ENCODE data around the gene JTB. TPM values are rescaled to one million over a fixed set of nuclear protein-coding genes. Genes with fewer than 3 reads are reported as not detected.

The JTB gene
- total RNA-seq, 1 experiment from 2014 or later = 142 TPM

- no peak for DNase-seq (ENCODE audit: low spot score)
- TF ChIP-seq CTCF (conservative IDR thresholded peaks at IDR 0.05; ENCODE audit: low read depth, low read length) (no peak), EZH2 (IDR thresholded peaks at IDR 0.05; ENCODE audit: borderline replicate concordance, low read depth, low read length, poor library complexity, severe bottlenecking) (no peak)
- intact Hi-C loops (cut with micrococcal nuclease; ENCODE audit: unreplicated experiment) = loop anchor here (2.0 to 10.0 kb wide), 6 partner anchors 67 to 473 kb away; partner anchors contain the start of genes ILF2 and NPR1
- Histone ChIP-seq H3K4me1 (ENCODE audit: insufficient read depth, low read length, poor library complexity, severe bottlenecking) (peaks cover 24% of the 10 kb centered on the region), H3K9me3 (ENCODE audit: low read depth, low read length, poor library complexity, severe bottlenecking) (no peaks in the 10 kb centered on the region), H3K36me3 (ENCODE audit: insufficient read depth, low read length, poor library complexity, severe bottlenecking) (peaks cover 27% of the 10 kb centered on the region), H3K4me3 (ENCODE audit: low read depth, low read length, poor library complexity, severe bottlenecking) (no peak overlapping the region), H3K27ac (ENCODE audit: low read depth, low read length, poor library complexity, severe bottlenecking) (no peak overlapping the region), H3K27me3 (replicated peaks; ENCODE audit: insufficient read depth, low read depth, low read length, poor library complexity) (no peaks in the 10 kb centered on the region)
- BruUV-seq (replicated peaks) = no TSS peak
- POLR2A ChIA-PET (ENCODE audit: low non-redundant PET) = interaction anchor here (0.6 kb wide), 1 partner anchor 310 kb away, joined by 5 read pairs; no protein-coding TSS in a partner anchor
- CTCF ChIA-PET = interaction anchor here (0.7 to 1.6 kb wide), 3 partner anchors 190 to 311 kb away, joined by 3 to 8 read pairs (median 4); no protein-coding TSS in a partner anchor
Measured at GRCh38 chr1:153987621-153988020, 10.1 kb upstream of the JTB start.

- peak; percentile 92 for DNase-seq (ENCODE audit: low spot score)
- no TSS peak for BruUV-seq (replicated peaks)
- ChIA-PET CTCF (interaction anchor here (0.6 to 1.6 kb wide), 6 partner anchors 39 to 308 kb away, joined by 3 to 9 read pairs (median 4); partner anchors contain the start of gene DENND4B), POLR2A (ENCODE audit: low non-redundant PET) (interaction anchor here (0.6 to 1.1 kb wide), 2 partner anchors 9 to 23 kb away, joined by 4 to 6 read pairs; partner anchors contain the start of genes JTB and SLC39A1)
- intact Hi-C loops (cut with micrococcal nuclease; ENCODE audit: unreplicated experiment) = loop anchor here (1.0 to 10.0 kb wide), 7 partner anchors 65 to 471 kb away; partner anchors contain the start of genes ILF2 and NPR1
- TF ChIP-seq CTCF (conservative IDR thresholded peaks at IDR 0.05; ENCODE audit: low read depth, low read length) (no peak), EZH2 (IDR thresholded peaks at IDR 0.05; ENCODE audit: borderline replicate concordance, low read depth, low read length, poor library complexity, severe bottlenecking) (no peak)
- Histone ChIP-seq H3K9me3 (ENCODE audit: low read depth, low read length, poor library complexity, severe bottlenecking) (no peaks in the 10 kb centered on the region), H3K27me3 (replicated peaks; ENCODE audit: insufficient read depth, low read depth, low read length, poor library complexity) (no peaks in the 10 kb centered on the region), H3K4me3 (ENCODE audit: low read depth, low read length, poor library complexity, severe bottlenecking) (peak within 1 kb of the TSS; percentile 83), H3K36me3 (ENCODE audit: insufficient read depth, low read length, poor library complexity, severe bottlenecking) (peaks cover 21% of the 10 kb centered on the region), H3K27ac (ENCODE audit: low read depth, low read length, poor library complexity, severe bottlenecking) (peak within 1 kb of the TSS; percentile 80), H3K4me1 (ENCODE audit: insufficient read depth, low read length, poor library complexity, severe bottlenecking) (peaks cover 14% of the 10 kb centered on the region)
Measured at GRCh38 chr1:153985941-153986761, 8.7 kb upstream of the JTB start, which contains the start of gene RAB13. TSS of gene RAB13 (minus strand) at chr1:153986339. CDS start at chr1:153986236, 103 bp downstream.

GRCh38 chr1:153985341-153985912 is 8.0 kb upstream of the JTB start:
- ChIA-PET POLR2A (ENCODE audit: low non-redundant PET) (interaction anchor here (1.1 kb wide), 1 partner anchor 22 kb away, joined by 6 read pairs; the partner anchor contains the start of gene SLC39A1), CTCF (interaction anchor here (1.1 kb wide), 1 partner anchor 308 kb away, joined by 5 read pairs; no protein-coding TSS in a partner anchor)
- DNase-seq (ENCODE audit: low spot score) = peak; percentile 86
- H3K9me3 ChIP-seq (ENCODE audit: low read depth, low read length, poor library complexity, severe bottlenecking) = no peaks in the 10 kb centered on the region
- BruUV-seq (replicated peaks) = TSS peak; percentile 2
- H3K27me3 ChIP-seq (replicated peaks; ENCODE audit: insufficient read depth, low read depth, low read length, poor library complexity) = no peaks in the 10 kb centered on the region
- peak overlapping the region; percentile 80 for H3K27ac ChIP-seq (ENCODE audit: low read depth, low read length, poor library complexity, severe bottlenecking)
- H3K4me3 ChIP-seq (ENCODE audit: low read depth, low read length, poor library complexity, severe bottlenecking) = peak overlapping the region; percentile 83
- H3K4me1 ChIP-seq (ENCODE audit: insufficient read depth, low read length, poor library complexity, severe bottlenecking) = peaks cover 14% of the 10 kb centered on the region
- intact Hi-C loops (cut with micrococcal nuclease; ENCODE audit: unreplicated experiment) = loop anchor here (5.0 to 10.0 kb wide), 3 partner anchors 163 to 471 kb away; no protein-coding TSS in a partner anchor
- no peak for TF ChIP-seq CTCF (conservative IDR thresholded peaks at IDR 0.05; ENCODE audit: low read depth, low read length)
- TF ChIP-seq EZH2 (IDR thresholded peaks at IDR 0.05; ENCODE audit: borderline replicate concordance, low read depth, low read length, poor library complexity, severe bottlenecking) = no peak
- peaks cover 23% of the 10 kb centered on the region for H3K36me3 ChIP-seq (ENCODE audit: insufficient read depth, low read length, poor library complexity, severe bottlenecking)

Measured in A673 (cell line).